HepG2 (cell line): Measurements from ENCODE around the gene WNK4. TPM values are rescaled to one million over a fixed set of nuclear protein-coding genes. Genes with fewer than 3 reads are reported as not detected.

Source experiments
- CSRNP2 ChIP-seq: sonication (generic); formaldehyde crosslinking; conservative IDR thresholded peaks from 2 replicates; pipeline ENCODE4 v1.8.0; 2022; ENCODE audit warnings: low read depth, missing genetic modification reagents
- DNMT3B ChIP-seq: conservative IDR thresholded peaks from 2 replicates; pipeline ENCODE4 v1.6.1; 2016; ENCODE audit warnings: missing biosample characterization, control low read depth
- FOXA1 ChIP-seq, 2 experiments: fragments of 450-650 bp in 1 of 2; sonication (generic) in 1 of 2; formaldehyde crosslinking in 1 of 2; IDR thresholded peaks; 2 replicates each; pipeline versions ENCODE4 v1.4.0 to v1.6.1; 2016 to 2020; ENCODE audit warnings: missing genetic modification reagents in 1 of 2
- GTF2F1 ChIP-seq: fragments of 150-350 bp; IDR thresholded peaks from 2 replicates; pipeline ENCODE4 v1.6.1; 2014; ENCODE audit warnings: low read length
- NFIB ChIP-seq: sonication (generic); formaldehyde crosslinking; IDR thresholded peaks from 2 replicates; pipeline ENCODE4 v1.9.0; 2021; ENCODE audit warnings: missing genetic modification reagents, mild to moderate bottlenecking, borderline replicate concordance
- NR2F6 ChIP-seq, 2 experiments: IDR thresholded peaks; 2 replicates each; pipeline ENCODE4 v1.6.1; 2016; ENCODE audit warnings: antibody characterized with exemption in 1 of 2, mild to moderate bottlenecking in 1 of 2
- PAF1 ChIP-seq: IDR thresholded peaks from 2 replicates; pipeline ENCODE4 v1.6.1; 2016; ENCODE audit warnings: missing genetic modification reagents, missing compliant biosample characterization
- SATB2 ChIP-seq: sonication (generic); formaldehyde crosslinking; IDR thresholded peaks from 2 replicates; pipeline ENCODE4 v1.5.0; 2020; ENCODE audit warnings: missing genetic modification reagents
- SSRP1 ChIP-seq: IDR thresholded peaks from 2 replicates; pipeline ENCODE4 v1.6.1; 2016; ENCODE audit warnings: control low read depth
- ZFP36L2 ChIP-seq: sonication (generic); formaldehyde crosslinking; IDR thresholded peaks from 2 replicates; pipeline ENCODE4 v1.4.0; 2020; ENCODE audit warnings: missing genetic modification reagents
- ZMYM3 ChIP-seq: sonication (generic); formaldehyde crosslinking; IDR thresholded peaks from 2 replicates; pipeline ENCODE4 v1.5.1; 2020; ENCODE audit warnings: mild to moderate bottlenecking, missing genetic modification reagents
- ZNF225 ChIP-seq: sonication (generic); formaldehyde crosslinking; IDR thresholded peaks from 2 replicates; pipeline ENCODE4 v1.4.0; 2020; ENCODE audit warnings: mild to moderate bottlenecking, missing genetic modification reagents
- ZNF251 ChIP-seq: sonication (generic); formaldehyde crosslinking; IDR thresholded peaks from 2 replicates; pipeline ENCODE4 v1.9.0; 2021; ENCODE audit warnings: mild to moderate bottlenecking, missing genetic modification reagents
- ZNF562 ChIP-seq: sonication (generic); formaldehyde crosslinking; IDR thresholded peaks from 2 replicates; pipeline ENCODE4 v1.8.0; 2022; ENCODE audit warnings: missing genetic modification reagents, borderline replicate concordance
- ZNF780A ChIP-seq: sonication (generic); formaldehyde crosslinking; IDR thresholded peaks from 2 replicates; pipeline ENCODE4 v1.8.0; 2022; ENCODE audit warnings: mild to moderate bottlenecking, missing genetic modification reagents, moderate library complexity
- ZSCAN21 ChIP-seq: sonication (generic); formaldehyde crosslinking; IDR thresholded peaks from 2 replicates; pipeline ENCODE4 v1.8.0; 2022; ENCODE audit warnings: mild to moderate bottlenecking, missing genetic modification reagents, moderate library complexity, borderline replicate concordance
- polyA plus RNA-seq, 8 experiments: library from polyadenylated mRNA; depleted of rRNA in 3 of 8; stranded (reverse) in 7 of 8; unstranded in 1 of 8; fragments of >200 nt; fragmentation: Illumina TruSeq in 4 of 8; extraction: Trizol in 4 of 8; gene quantifications; 2 replicates each; pipeline versions ENCODE4 v1.2.1 to v1.2.3, GENCODE V29; 2011 to 2016; ENCODE audit warnings: low read depth in 4 of 8, missing spikeins in 1 of 8, mixed read lengths in 1 of 8; ENCODE audit not compliant: insufficient read depth in 1 of 8
- total RNA-seq, 5 experiments: library from RNA; depleted of rRNA; stranded (reverse); fragments of >200 nt; fragmentation: Illumina TruSeq; extraction: Trizol; gene quantifications; 2 replicates each; pipeline ENCODE4 v1.2.3, GENCODE V29; 2016; ENCODE audit warnings: low read depth in 1 of 5
- TF ChIP-seq, protein P1 (sequence below): sonication (generic); formaldehyde crosslinking; IDR thresholded peaks from 2 replicates; pipeline ENCODE4 v1.5.0; 2020; ENCODE audit warnings: mild to moderate bottlenecking, missing genetic modification reagents
- TF ChIP-seq, protein P2 (sequence below): sonication (generic); formaldehyde crosslinking; IDR thresholded peaks from 2 replicates; pipeline ENCODE4 v1.5.1; 2020; ENCODE audit warnings: mild to moderate bottlenecking, missing genetic modification reagents, borderline replicate concordance
- TF ChIP-seq, protein P3 (sequence below): sonication (generic); formaldehyde crosslinking; IDR thresholded peaks from 2 replicates; pipeline ENCODE4 v1.4.0; 2020; ENCODE audit warnings: missing genetic modification reagents, mild to moderate bottlenecking, borderline replicate concordance
- TF ChIP-seq, protein P4 (sequence below): sonication (generic); formaldehyde crosslinking; IDR thresholded peaks from 2 replicates; pipeline ENCODE4 v1.4.0; 2020; ENCODE audit warnings: missing genetic modification reagents, borderline replicate concordance

The WNK4 gene
- total and polyA plus RNA-seq, 2 of the 13 experiments (the other 11 are each of a cell fraction or from before 2014, with no cell fraction given): 2.7 to 13.7 TPM

- no peak for TF ChIP-seq ZSCAN21
- TF ChIP-seq CSRNP2 (CRISPR knock-in tag): no peak
- TF ChIP-seq, protein P1, sequence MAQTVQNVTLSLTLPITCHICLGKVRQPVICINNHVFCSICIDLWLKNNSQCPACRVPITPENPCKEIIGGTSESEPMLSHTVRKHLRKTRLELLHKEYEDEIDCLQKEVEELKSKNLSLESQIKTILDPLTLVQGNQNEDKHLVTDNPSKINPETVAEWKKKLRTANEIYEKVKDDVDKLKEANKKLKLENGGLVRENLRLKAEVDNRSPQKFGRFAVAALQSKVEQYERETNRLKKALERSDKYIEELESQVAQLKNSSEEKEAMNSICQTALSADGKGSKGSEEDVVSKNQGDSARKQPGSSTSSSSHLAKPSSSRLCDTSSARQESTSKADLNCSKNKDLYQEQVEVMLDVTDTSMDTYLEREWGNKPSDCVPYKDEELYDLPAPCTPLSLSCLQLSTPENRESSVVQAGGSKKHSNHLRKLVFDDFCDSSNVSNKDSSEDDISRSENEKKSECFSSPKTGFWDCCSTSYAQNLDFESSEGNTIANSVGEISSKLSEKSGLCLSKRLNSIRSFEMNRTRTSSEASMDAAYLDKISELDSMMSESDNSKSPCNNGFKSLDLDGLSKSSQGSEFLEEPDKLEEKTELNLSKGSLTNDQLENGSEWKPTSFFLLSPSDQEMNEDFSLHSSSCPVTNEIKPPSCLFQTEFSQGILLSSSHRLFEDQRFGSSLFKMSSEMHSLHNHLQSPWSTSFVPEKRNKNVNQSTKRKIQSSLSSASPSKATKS (CRISPR knock-in tag): no peak
- no peak for TF ChIP-seq GTF2F1
- no peak for TF ChIP-seq SATB2 (CRISPR knock-in tag)
- TF ChIP-seq ZMYM3 (CRISPR knock-in tag): no peak
- no peak for TF ChIP-seq NFIB (CRISPR knock-in tag)
- no peak for TF ChIP-seq NR2F6 (IDR thresholded peaks at IDR 0.05)
- TF ChIP-seq NR2F6 (CRISPR knock-in tag; IDR thresholded peaks at IDR 0.05): no peak
- TF ChIP-seq ZNF780A (CRISPR knock-in tag): no peak
- TF ChIP-seq FOXA1 (IDR thresholded peaks at IDR 0.05): no peak
- no peak for TF ChIP-seq FOXA1 (CRISPR knock-in tag; IDR thresholded peaks at IDR 0.05)
- no peak for TF ChIP-seq DNMT3B (CRISPR knock-in tag)
- no peak for TF ChIP-seq ZNF225 (CRISPR knock-in tag)
- TF ChIP-seq, protein P2, sequence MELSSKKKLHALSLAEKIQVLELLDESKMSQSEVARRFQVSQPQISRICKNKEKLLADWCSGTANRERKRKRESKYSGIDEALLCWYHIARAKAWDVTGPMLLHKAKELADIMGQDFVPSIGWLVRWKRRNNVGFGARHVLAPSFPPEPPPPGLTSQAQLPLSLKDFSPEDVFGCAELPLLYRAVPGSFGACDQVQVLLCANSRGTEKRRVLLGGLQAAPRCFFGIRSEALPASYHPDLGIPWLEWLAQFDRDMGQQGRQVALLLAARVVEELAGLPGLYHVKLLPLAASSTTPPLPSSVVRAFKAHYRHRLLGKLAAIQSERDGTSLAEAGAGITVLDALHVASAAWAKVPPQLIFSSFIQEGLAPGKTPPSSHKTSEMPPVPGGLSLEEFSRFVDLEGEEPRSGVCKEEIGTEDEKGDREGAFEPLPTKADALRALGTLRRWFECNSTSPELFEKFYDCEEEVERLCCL (CRISPR knock-in tag): no peak
- no peak for TF ChIP-seq ZNF562 (CRISPR knock-in tag)
- TF ChIP-seq, protein P3, sequence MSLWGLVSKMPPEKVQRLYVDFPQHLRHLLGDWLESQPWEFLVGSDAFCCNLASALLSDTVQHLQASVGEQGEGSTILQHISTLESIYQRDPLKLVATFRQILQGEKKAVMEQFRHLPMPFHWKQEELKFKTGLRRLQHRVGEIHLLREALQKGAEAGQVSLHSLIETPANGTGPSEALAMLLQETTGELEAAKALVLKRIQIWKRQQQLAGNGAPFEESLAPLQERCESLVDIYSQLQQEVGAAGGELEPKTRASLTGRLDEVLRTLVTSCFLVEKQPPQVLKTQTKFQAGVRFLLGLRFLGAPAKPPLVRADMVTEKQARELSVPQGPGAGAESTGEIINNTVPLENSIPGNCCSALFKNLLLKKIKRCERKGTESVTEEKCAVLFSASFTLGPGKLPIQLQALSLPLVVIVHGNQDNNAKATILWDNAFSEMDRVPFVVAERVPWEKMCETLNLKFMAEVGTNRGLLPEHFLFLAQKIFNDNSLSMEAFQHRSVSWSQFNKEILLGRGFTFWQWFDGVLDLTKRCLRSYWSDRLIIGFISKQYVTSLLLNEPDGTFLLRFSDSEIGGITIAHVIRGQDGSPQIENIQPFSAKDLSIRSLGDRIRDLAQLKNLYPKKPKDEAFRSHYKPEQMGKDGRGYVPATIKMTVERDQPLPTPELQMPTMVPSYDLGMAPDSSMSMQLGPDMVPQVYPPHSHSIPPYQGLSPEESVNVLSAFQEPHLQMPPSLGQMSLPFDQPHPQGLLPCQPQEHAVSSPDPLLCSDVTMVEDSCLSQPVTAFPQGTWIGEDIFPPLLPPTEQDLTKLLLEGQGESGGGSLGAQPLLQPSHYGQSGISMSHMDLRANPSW (CRISPR knock-in tag): no peak; the same call in 1 of the 2 replicates
- TF ChIP-seq SSRP1 (CRISPR knock-in tag): no peak
- TF ChIP-seq PAF1 (CRISPR knock-in tag): 0 out of 2 replicates have a peak, but pooled peaks have one; percentile 17
- TF ChIP-seq ZFP36L2: no peak
- TF ChIP-seq, protein P4, sequence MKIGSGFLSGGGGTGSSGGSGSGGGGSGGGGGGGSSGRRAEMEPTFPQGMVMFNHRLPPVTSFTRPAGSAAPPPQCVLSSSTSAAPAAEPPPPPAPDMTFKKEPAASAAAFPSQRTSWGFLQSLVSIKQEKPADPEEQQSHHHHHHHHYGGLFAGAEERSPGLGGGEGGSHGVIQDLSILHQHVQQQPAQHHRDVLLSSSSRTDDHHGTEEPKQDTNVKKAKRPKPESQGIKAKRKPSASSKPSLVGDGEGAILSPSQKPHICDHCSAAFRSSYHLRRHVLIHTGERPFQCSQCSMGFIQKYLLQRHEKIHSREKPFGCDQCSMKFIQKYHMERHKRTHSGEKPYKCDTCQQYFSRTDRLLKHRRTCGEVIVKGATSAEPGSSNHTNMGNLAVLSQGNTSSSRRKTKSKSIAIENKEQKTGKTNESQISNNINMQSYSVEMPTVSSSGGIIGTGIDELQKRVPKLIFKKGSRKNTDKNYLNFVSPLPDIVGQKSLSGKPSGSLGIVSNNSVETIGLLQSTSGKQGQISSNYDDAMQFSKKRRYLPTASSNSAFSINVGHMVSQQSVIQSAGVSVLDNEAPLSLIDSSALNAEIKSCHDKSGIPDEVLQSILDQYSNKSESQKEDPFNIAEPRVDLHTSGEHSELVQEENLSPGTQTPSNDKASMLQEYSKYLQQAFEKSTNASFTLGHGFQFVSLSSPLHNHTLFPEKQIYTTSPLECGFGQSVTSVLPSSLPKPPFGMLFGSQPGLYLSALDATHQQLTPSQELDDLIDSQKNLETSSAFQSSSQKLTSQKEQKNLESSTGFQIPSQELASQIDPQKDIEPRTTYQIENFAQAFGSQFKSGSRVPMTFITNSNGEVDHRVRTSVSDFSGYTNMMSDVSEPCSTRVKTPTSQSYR (CRISPR knock-in tag): no peak
- no peak for TF ChIP-seq ZNF251 (CRISPR knock-in tag)
These were observed 1.3 kb downstream of the WNK4 start (continued) for GRCh38 chr17:42781639-42782165.
